ENCODE measurements around the gene HPSE2. TPM values are rescaled to one million over a fixed set of nuclear protein-coding genes. Genes with fewer than 3 reads are reported as not detected.

The HPSE2 gene
- total and polyA plus RNA-seq, 2 of the 8 experiments (the other 6 are each of a cell fraction or from before 2014, with no cell fraction given): 0.41 to 0.58 TPM

DNA sequence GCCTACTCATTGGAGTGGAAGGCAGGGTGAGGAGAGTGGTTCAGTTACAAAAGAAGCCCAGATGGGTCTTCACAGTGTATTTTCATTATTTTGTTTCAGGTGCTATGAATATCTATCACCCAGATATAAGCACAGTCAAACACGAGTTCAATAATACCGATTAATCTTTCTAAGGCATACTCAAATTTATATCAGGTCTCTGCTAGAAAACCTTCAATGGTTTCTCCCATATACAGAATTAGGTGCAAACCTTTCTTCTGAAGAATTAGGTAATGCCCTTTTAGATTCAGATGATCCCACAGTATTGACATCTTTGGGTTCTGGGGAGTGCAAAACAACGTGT is 774.2 kb downstream of the HPSE2 start:
- no peak overlapping the region for H2BK15ac ChIP-seq (ENCODE audit: low read length)
- no peak overlapping the region for H3K23ac ChIP-seq (ENCODE audit: insufficient read length)
- no peak overlapping the region for H4K8ac ChIP-seq (ENCODE audit: extremely low read depth, insufficient read depth, low read length)
- H4K20me1 ChIP-seq (replicated peaks in 1 of 2; ENCODE audit: control insufficient read depth in 1 of 2, insufficient read depth in 2 of 2, low read length in 2 of 2): no peaks in the 10 kb centered on the region
- no peak overlapping the region for H2AFZ ChIP-seq (ENCODE audit: low read length)
- 95% methylated on average over 3 of the region's 3 CpGs; no CpG with 5 or more reads in 1 of the 2 experiments for WGBS, 2 experiments (ENCODE audit: extremely low coverage in 1 of 2, insufficient coverage in 1 of 2, insufficient read length in 1 of 2, insufficient replicate concordance in 2 of 2, low coverage in 1 of 2, low lambda C conversion rate in 2 of 2, missing lambda C conversion rate in 1 of 2)
- no peak overlapping the region for H3K14ac ChIP-seq (ENCODE audit: insufficient read length)
- H2BK120ac ChIP-seq (replicated peaks; ENCODE audit: low read depth, low read length): no peak overlapping the region
- H3K9ac ChIP-seq (replicated peaks in 1 of 4; ENCODE audit: extremely low read depth in 1 of 4, low read depth in 3 of 4, low read length in 3 of 4): no peak overlapping the region
- H3K9me3 ChIP-seq (ENCODE audit: insufficient read depth in 2 of 2, low read depth in 1 of 2, low read length in 1 of 2): no peaks in the 10 kb centered on the region
- no peak overlapping the region for H3K27ac ChIP-seq (ENCODE audit: low read depth, low read length)
- H3K23me2 ChIP-seq (ENCODE audit: low read depth, low read length): no peaks in the 10 kb centered on the region; the same call in 1 of the 2 replicates
- H3K79me2 ChIP-seq (ENCODE audit: control insufficient read depth in 1 of 2, insufficient read depth in 2 of 2, low read length in 2 of 2): no peaks in the 10 kb centered on the region
- peaks cover 3 to 7% (median 5%) of the 10 kb centered on the region in 4 experiments; a peak in 6 of 7 replicates for H3K4me1 ChIP-seq (replicated peaks in 1 of 4; ENCODE audit: control insufficient read depth in 3 of 4, insufficient read depth in 4 of 4, low read length in 3 of 4)
- H3K56ac ChIP-seq (replicated peaks; ENCODE audit: insufficient read length, low read depth, low read length): no peak overlapping the region
- H4K91ac ChIP-seq (replicated peaks; ENCODE audit: insufficient read length, low read length): no peak overlapping the region
- no peak overlapping the region for H2BK5ac ChIP-seq (ENCODE audit: low read depth, low read length)
- no peak overlapping the region for H2AK5ac ChIP-seq (ENCODE audit: low read depth, low read length)
- no peaks in the 10 kb centered on the region for H3K27me3 ChIP-seq (replicated peaks in 1 of 4; ENCODE audit: control insufficient read depth in 3 of 4, extremely low read depth in 1 of 4, insufficient read depth in 3 of 4, low read length in 3 of 4)
- no peak overlapping the region for H3K18ac ChIP-seq (ENCODE audit: extremely low read depth, low read length)
- no peak for DNase-seq (ENCODE audit: low read depth in 1 of 2, low spot score in 2 of 2)
- H3K79me1 ChIP-seq (ENCODE audit: low read depth, low read length): no peaks in the 10 kb centered on the region
- no peak overlapping the region for H2BK12ac ChIP-seq (ENCODE audit: low read depth, low read length)
- ChIA-PET POLR2A (ENCODE audit: partially characterized antibody) (no interaction called here), CTCF (ENCODE audit: partially characterized antibody) (interaction anchor here (1.2 kb wide), 1 partner anchor 8 kb away, joined by 3 read pairs; no protein-coding TSS in a partner anchor)
- no peak for FAIRE-seq
- TF ChIP-seq TEAD4 (IDR thresholded peaks at IDR 0.05; ENCODE audit: low read depth, low read length): no peak
- no peak overlapping the region for H3K4ac ChIP-seq (replicated peaks; ENCODE audit: insufficient read length, low read depth, low read length)
- no peak overlapping the region for H4K5ac ChIP-seq (ENCODE audit: insufficient read length, low read depth, low read length)
- H3K36me3 ChIP-seq (ENCODE audit: control insufficient read depth in 2 of 4, insufficient read depth in 4 of 4, low read length in 3 of 4): no peaks in the 10 kb centered on the region
- H3K4me3 ChIP-seq (ENCODE audit: extremely low read depth in 1 of 4, insufficient read depth in 2 of 4, low read depth in 3 of 4, low read length in 4 of 4): no peak overlapping the region
- H2BK20ac ChIP-seq (ENCODE audit: low read length): no peak overlapping the region
- no peak overlapping the region for H3K4me2 ChIP-seq (ENCODE audit: insufficient read depth in 1 of 2, low read depth in 2 of 2, low read length in 2 of 2)

Data from H1 (cell line).